Mesendoderm (in vitro differentiated cells): ENCODE measurements around the gene CEP43. TPM values are rescaled to one million over a fixed set of nuclear protein-coding genes. Genes with fewer than 3 reads are reported as not detected.
"Not testable (repeated sequence)": the region's sequence is repeated elsewhere in the genome, so short reads cannot be mapped to it uniquely, and the experiment has no call there.

Experiments
- DNase-seq: peaks from one replicate; pipeline ENCODE4 v3.0.0; 2013
- H2AK5ac ChIP-seq: 2 replicates; pipeline ENCODE4 v1.6.1; 2013; ENCODE audit warnings: low read length, inconsistent platforms
- H2BK120ac ChIP-seq: 2 replicates; pipeline ENCODE4 v1.6.1; 2013; ENCODE audit warnings: low read depth, mild to moderate bottlenecking, low read length, moderate library complexity, mixed read lengths
- H2BK15ac ChIP-seq: replicated peaks from 2 replicates; pipeline ENCODE4 v1.6.1; 2013; ENCODE audit warnings: low read depth, mild to moderate bottlenecking, moderate library complexity
- H2BK5ac ChIP-seq: 2 replicates; pipeline ENCODE4 v1.6.1; 2013; ENCODE audit warnings: low read length, inconsistent platforms
- H3K18ac ChIP-seq: 2 replicates; pipeline ENCODE4 v1.6.1; 2013; ENCODE audit warnings: mild to moderate bottlenecking, low read length, mixed read lengths
- H3K23ac ChIP-seq: one replicate; pipeline ENCODE4 v1.6.1; 2013; ENCODE audit warnings: low read length
- H3K27ac ChIP-seq: 2 replicates; pipeline ENCODE4 v1.5.1; 2013; ENCODE audit warnings: low read depth, mild to moderate bottlenecking, inconsistent platforms, low read length, moderate library complexity
- H3K27me3 ChIP-seq: 2 replicates; pipeline ENCODE4 v1.6.1; 2013; ENCODE audit warnings: low read length, control low read depth, mild to moderate bottlenecking, inconsistent platforms; ENCODE audit not compliant: insufficient read depth, poor library complexity
- H3K36me3 ChIP-seq: 2 replicates; pipeline ENCODE4 v1.6.1; 2013; ENCODE audit warnings: low read length, inconsistent platforms; ENCODE audit not compliant: control insufficient read depth, insufficient read depth
- H3K4ac ChIP-seq: one replicate; pipeline ENCODE4 v1.6.1; 2013; ENCODE audit warnings: low read depth, mild to moderate bottlenecking, low read length, moderate library complexity
- H3K4me1 ChIP-seq: 2 replicates; pipeline ENCODE4 v1.6.1; 2013; ENCODE audit warnings: low read depth, low read length, inconsistent platforms; ENCODE audit not compliant: control insufficient read depth
- H3K4me2 ChIP-seq: 2 replicates; pipeline ENCODE4 v1.6.1; 2013; ENCODE audit warnings: low read length
- H3K4me3 ChIP-seq: 2 replicates; pipeline ENCODE4 v1.5.1; 2013; ENCODE audit warnings: mild to moderate bottlenecking, low read length
- H3K56ac ChIP-seq: one replicate; pipeline ENCODE4 v1.6.1; 2013; ENCODE audit warnings: low read length
- H3K79me1 ChIP-seq: 2 replicates; pipeline ENCODE4 v1.6.1; 2013; ENCODE audit warnings: low read length, inconsistent platforms
- H3K79me2 ChIP-seq: 2 replicates; pipeline ENCODE4 v1.6.1; 2013; ENCODE audit warnings: mild to moderate bottlenecking, low read length; ENCODE audit not compliant: control insufficient read depth, insufficient read depth
- H3K9ac ChIP-seq: 2 replicates; pipeline ENCODE4 v1.6.1; 2013; ENCODE audit warnings: low read length, inconsistent platforms
- H4K5ac ChIP-seq: one replicate; pipeline ENCODE4 v1.6.1; 2013; ENCODE audit warnings: low read length
- H4K8ac ChIP-seq: one replicate; pipeline ENCODE4 v1.6.1; 2013; ENCODE audit warnings: low read depth, mild to moderate bottlenecking, control low read depth, low read length, moderate library complexity
- WGBS: extraction: QIAGEN DNeasy Blood & Tissue Kit; methylation state at CpG from one replicate; pipeline ENCODE4 v1.1.7; 2013; ENCODE audit warnings: low lambda C conversion rate, missing lambda C conversion rate; ENCODE audit not compliant: insufficient coverage; ENCODE audit errors: extremely low coverage; 5-methylcytosine and 5-hydroxymethylcytosine counted together
- polyA plus RNA-seq, 2 experiments: library from polyadenylated mRNA; stranded (reverse); fragments of 200-250 nt; gene quantifications; one replicate each; pipeline ENCODE4 v1.2.3, GENCODE V29; 2013

Gene CEP43, protein sequence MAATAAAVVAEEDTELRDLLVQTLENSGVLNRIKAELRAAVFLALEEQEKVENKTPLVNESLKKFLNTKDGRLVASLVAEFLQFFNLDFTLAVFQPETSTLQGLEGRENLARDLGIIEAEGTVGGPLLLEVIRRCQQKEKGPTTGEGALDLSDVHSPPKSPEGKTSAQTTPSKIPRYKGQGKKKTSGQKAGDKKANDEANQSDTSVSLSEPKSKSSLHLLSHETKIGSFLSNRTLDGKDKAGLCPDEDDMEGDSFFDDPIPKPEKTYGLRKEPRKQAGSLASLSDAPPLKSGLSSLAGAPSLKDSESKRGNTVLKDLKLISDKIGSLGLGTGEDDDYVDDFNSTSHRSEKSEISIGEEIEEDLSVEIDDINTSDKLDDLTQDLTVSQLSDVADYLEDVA
- polyA plus RNA-seq (2013, experiment 1 of 2) = 24.0 TPM
- 24.6 TPM for polyA plus RNA-seq (2013, experiment 2 of 2)

DNA sequence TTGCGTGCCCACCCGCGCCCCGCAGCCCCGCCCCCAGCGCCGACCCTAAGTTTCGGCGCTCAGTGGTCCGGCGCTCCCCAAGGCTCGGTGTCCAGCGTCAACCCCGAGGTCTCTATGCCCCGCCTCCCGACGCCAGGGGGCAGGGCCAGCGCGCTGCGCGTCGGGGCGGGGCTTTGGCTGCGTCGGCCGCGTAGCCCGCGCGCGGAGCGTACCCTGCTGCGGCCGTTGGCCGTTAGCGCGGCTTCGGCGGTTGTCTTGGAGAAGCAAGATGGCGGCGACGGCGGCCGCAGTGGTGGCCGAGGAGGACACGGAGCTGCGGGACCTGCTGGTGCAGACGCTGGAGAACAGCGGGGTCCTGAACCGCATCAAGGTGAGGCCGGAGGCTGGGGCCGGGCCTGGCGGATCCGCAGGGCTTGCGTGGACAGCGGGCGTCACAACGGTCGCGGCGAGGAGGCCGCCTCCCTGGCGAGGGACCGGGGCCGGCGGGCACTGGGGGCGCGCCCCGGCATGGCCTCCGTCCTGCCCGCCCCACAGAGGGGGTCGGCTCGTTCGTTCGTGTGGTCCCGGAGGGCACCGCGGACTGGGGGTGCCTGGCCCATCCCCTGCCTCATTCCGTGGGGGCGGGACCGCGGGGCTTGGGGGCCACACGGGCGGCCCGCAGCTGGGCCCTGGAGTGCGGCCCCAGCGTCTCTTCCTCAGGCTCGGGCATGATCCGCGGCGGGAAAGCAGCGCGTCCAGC is at the start of gene CEP43:
TSS of gene CEP43 (plus strand) at position 253 of the 739 bp plus-strand sequence. CDS start at position 269, 16 bp downstream.
- Histone ChIP-seq H3K23ac (peak within 1 kb of the TSS; percentile 90), H2BK5ac (peak within 1 kb of the TSS; percentile 54), H3K79me1 (peaks cover 24% of the 10 kb centered on the region), H3K27ac (peak within 1 kb of the TSS; percentile 27), H3K79me2 (peaks cover 25% of the 10 kb centered on the region), H3K4me3 (peak within 1 kb of the TSS; percentile 93), H3K4me2 (peak within 1 kb of the TSS; percentile 84), H3K36me3 (peaks cover 2% of the 10 kb centered on the region), H4K5ac (no peak within 1 kb of the TSS), H3K27me3 (no peaks in the 10 kb centered on the region), H3K56ac (peak within 1 kb of the TSS; percentile 97), H3K4me1 (peaks cover 6% of the 10 kb centered on the region), H3K4ac (peak within 1 kb of the TSS; percentile 95), H2BK15ac (no peak within 1 kb of the TSS), H4K8ac (no peak within 1 kb of the TSS), H2BK120ac (no peak within 1 kb of the TSS), H3K18ac (peak within 1 kb of the TSS; percentile 89), H3K9ac (peak within 1 kb of the TSS; percentile 96), H2AK5ac (no peak within 1 kb of the TSS)
- peak; percentile 97 for DNase-seq
- no CpG with 5 or more reads among the region's 93 CpGs for WGBS

DNA sequence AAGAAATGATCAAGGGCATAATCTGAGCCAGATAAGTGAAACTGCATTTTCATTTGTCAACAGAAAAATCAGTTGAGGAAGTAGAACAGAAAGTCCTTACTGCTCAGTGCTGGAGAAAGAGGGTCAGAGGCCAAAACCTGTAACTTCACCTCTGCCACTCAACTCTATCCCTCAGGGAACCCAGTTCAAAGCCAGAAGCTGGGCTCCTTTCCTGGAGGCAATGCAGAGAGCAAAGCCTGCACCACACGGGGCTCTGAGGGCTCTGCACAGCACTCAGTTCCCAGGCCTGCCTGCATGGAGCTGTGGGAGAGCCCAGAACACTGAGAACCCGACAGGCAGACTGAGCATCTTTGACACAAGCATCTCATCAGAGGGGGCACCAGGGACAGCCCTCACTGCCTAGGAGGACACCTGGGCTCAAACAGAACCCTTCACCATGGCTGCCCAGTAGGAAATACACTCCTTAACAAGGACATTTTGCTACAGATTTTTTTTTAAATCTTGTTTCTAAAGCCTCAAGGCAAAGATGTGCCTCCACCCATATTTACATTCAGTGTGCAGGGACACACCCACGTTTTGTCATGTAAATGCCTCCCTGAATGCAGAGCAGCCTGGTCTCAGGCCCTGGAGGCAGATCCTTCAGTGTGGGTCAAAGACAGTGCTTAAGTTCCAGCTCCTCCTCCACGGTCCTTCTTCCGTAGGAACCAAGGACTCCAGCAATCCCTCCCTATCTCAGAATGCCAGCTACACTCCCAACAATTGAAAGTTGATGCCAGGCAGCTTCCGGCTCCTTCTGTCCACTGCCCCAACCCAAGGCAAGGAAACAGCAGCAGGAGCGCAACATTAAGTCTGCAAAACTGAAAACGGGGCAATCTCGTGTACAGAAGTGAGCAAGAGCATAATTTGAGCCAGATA is 49.4 kb upstream of the CEP43 start:
- Histone ChIP-seq H3K79me1 (no peaks in the 10 kb centered on the region), H2BK120ac (no peak overlapping the region), H2BK5ac (no peak overlapping the region), H2AK5ac (no peak overlapping the region), H3K4ac (no peak overlapping the region), H3K9ac (no peak overlapping the region), H3K79me2 (no peaks in the 10 kb centered on the region), H3K4me2 (no peak overlapping the region), H3K27me3 (no peaks in the 10 kb centered on the region), H3K4me1 (no peaks in the 10 kb centered on the region), H3K27ac (no peak overlapping the region), H3K23ac (no peak overlapping the region), H3K56ac (no peak overlapping the region), H3K4me3 (no peak overlapping the region), H4K8ac (no peak overlapping the region), H4K5ac (no peak overlapping the region), H3K18ac (no peak overlapping the region), H2BK15ac (no peak overlapping the region), H3K36me3 (no peaks in the 10 kb centered on the region)
- no CpG with 5 or more reads among the region's 9 CpGs for WGBS
- DNase-seq = peak; percentile 41

DNA sequence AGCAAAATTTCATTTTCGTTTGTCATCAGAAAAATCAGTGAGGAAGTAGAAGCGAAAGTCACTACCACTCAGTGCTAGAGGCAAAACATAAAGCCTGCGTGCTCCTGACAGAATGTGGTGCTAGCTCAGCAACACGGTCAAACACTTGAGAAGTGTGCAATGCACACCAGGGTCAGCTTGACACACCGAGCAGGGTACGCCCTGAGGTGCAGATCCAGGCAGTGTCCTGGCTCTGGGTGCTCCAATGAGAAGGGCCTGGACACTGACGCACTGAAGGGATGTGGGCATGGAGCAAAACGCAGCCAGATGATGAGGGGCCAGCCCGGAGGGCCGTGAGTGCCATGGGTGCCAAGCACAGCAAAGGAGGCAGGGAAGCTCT is 48.8 kb upstream of the CEP43 start:
- Histone ChIP-seq H3K27ac (no peak overlapping the region), H3K4ac (no peak overlapping the region), H3K56ac (no peak overlapping the region), H2BK15ac (no peak overlapping the region), H3K4me3 (no peak overlapping the region), H2AK5ac (no peak overlapping the region), H4K5ac (no peak overlapping the region), H4K8ac (no peak overlapping the region), H3K18ac (no peak overlapping the region), H3K23ac (no peak overlapping the region), H3K4me2 (no peak overlapping the region), H2BK5ac (no peak overlapping the region), H3K4me1 (no peaks in the 10 kb centered on the region), H3K36me3 (no peaks in the 10 kb centered on the region), H3K9ac (no peak overlapping the region), H3K79me2 (no peaks in the 10 kb centered on the region), H3K79me1 (no peaks in the 10 kb centered on the region), H3K27me3 (no peaks in the 10 kb centered on the region), H2BK120ac (no peak overlapping the region)
- DNase-seq = no peak
- WGBS = no CpG with 5 or more reads among the region's 10 CpGs

DNA sequence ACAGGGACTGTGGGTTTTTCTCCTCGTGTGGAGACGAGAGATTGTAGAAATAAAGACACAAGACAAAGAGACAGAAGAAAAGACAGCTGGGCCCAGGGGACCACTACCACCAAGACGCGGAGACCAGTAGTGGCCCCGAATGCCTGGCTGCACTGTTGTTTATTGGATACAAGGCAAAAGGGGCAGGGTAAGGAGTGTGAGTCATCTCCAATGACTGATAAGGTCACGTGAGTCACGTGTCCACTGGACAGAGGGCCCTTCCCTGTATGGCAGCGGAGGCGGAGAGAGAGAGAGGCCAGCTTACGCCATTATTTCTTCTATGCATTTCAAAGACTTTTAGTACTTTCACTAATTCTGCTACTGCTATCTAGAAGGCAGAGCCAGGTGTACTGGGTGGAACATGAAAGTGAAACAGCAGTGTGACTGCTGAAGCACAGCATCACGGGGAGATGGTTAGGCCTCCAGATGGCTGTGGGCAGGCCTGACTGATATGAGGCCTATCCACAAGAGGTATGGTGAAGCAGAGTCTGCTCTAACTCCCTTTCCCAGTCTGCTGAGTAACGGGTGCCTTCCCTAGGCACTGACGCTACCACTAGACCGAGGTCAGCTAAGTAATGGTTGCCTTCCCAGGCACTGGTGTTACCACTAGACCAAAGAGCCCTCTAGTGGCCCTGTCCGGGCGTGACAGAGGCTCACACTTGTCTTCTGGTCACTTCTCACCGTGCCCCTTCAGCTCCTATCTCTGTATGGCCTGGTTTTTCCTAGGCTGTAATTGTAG is 48.1 kb upstream of the CEP43 start:
- H2AK5ac ChIP-seq, H2BK15ac ChIP-seq, H3K4me1 ChIP-seq, H4K5ac ChIP-seq, H3K79me2 ChIP-seq, H2BK120ac ChIP-seq, H3K27me3 ChIP-seq, H3K4me2 ChIP-seq, H3K4ac ChIP-seq, H3K27ac ChIP-seq, H3K79me1 ChIP-seq, H3K56ac ChIP-seq, H3K18ac ChIP-seq, H2BK5ac ChIP-seq, H3K36me3 ChIP-seq, H3K23ac ChIP-seq, H3K9ac ChIP-seq, H4K8ac ChIP-seq, H3K4me3 ChIP-seq: not testable (repeated sequence)
- no CpG with 5 or more reads among the region's 17 CpGs for WGBS
- peak; percentile 79 for DNase-seq

DNA sequence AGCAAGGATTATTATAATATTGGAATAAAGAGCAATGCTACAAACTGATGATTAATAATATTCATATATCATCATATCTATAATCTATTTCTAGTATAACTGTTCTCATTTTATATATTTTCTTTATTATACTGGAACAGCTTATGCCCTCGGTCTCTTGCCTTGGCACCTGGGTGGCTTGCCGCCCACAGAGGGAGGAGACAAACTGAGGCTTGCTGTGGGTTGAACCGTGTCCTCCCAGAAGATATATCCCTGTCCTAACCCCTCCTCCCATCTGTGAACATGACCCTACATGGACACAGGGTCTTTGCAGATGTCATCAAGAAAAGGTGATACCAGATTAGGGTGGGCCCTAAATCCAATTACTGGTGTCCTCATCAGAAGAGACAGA is 47.5 kb upstream of the CEP43 start:
- no peaks in the 10 kb centered on the region for H3K27me3 ChIP-seq
- no peaks in the 10 kb centered on the region for H3K79me1 ChIP-seq
- no peak overlapping the region for H3K27ac ChIP-seq
- DNase-seq = no peak
- no peak overlapping the region for H3K4me3 ChIP-seq
- H3K18ac ChIP-seq = no peak overlapping the region
- no peak overlapping the region for H3K4ac ChIP-seq
- H3K56ac ChIP-seq = no peak overlapping the region
- H2BK120ac ChIP-seq = no peak overlapping the region
- no peak overlapping the region for H3K4me2 ChIP-seq
- WGBS = no CpG with 5 or more reads among the region's 3 CpGs
- H2BK15ac ChIP-seq = no peak overlapping the region
- H2AK5ac ChIP-seq = no peak overlapping the region
- no peak overlapping the region for H3K9ac ChIP-seq
- H3K79me2 ChIP-seq = no peaks in the 10 kb centered on the region
- H4K5ac ChIP-seq = no peak overlapping the region
- no peak overlapping the region for H3K23ac ChIP-seq
- H4K8ac ChIP-seq = no peak overlapping the region
- H2BK5ac ChIP-seq = no peak overlapping the region
- H3K4me1 ChIP-seq = no peaks in the 10 kb centered on the region
- no peaks in the 10 kb centered on the region for H3K36me3 ChIP-seq
